Stomach (tissue), 9 donors: ENCODE results near the gene COA8. TPM values are rescaled to one million over a fixed set of nuclear protein-coding genes. Genes with fewer than 3 reads are reported as not detected.
A peak's percentile ranks its signal among the peaks of the same experiment; 100 is the strongest.

ENCODE experiments used
- DNase-seq, 2 donors: peaks; one replicate each; pipeline versions ENCODE4 v3.0.0 to v3.0.0-alpha.2; 2013 to 2019
- H3K27ac ChIP-seq, 5 donors: fragments of 200-600 bp in 4 of 5; sonication (generic) in 4 of 5; one replicate each; pipeline ENCODE4 v1.5.1; 2013 to 2019; ENCODE audit warnings: mild to moderate bottlenecking in 1 of 5, moderate library complexity in 1 of 5
- H3K27me3 ChIP-seq, 3 donors: fragments of 200-600 bp; sonication (generic); one replicate each; pipeline ENCODE4 v1.5.1; 2017 to 2019; ENCODE audit warnings: mixed run types in 1 of 3
- H3K36me3 ChIP-seq, 4 donors: fragments of 200-600 bp; sonication (generic); 1 replicate in 3 of 4; 2 replicates in 1 of 4; pipeline ENCODE4 v1.5.1; 2016 to 2019
- H3K4me1 ChIP-seq, 4 donors: fragments of 200-600 bp; sonication (generic); one replicate each; pipeline ENCODE4 v1.5.1; 2016 to 2019
- H3K4me3 ChIP-seq, 4 donors: fragments of 200-600 bp; sonication (generic) in 3 of 4; one replicate each; pipeline ENCODE4 v1.5.1; 2016 to 2019; ENCODE audit warnings: mild to moderate bottlenecking in 1 of 4
- H3K9me3 ChIP-seq, 4 donors: fragments of 200-600 bp; sonication (generic); one replicate each; pipeline ENCODE4 v1.5.1; 2016 to 2019
- CTCF ChIP-seq, 7 experiments: fragments of 450-650 bp in 4 of 7; fragments of 200-600 bp in 3 of 7; sonication (generic) in 3 of 7; IDR thresholded peaks; one replicate each; pipeline ENCODE4 v1.5.1; 2016 to 2019; ENCODE audit warnings: antibody characterized with exemption in 7 of 7, control low read depth in 2 of 7, mild to moderate bottlenecking in 1 of 7
- EP300 ChIP-seq: sonication (generic); formaldehyde crosslinking; IDR thresholded peaks from one replicate; pipeline ENCODE4 v1.6.1; 2017; ENCODE audit warnings: antibody characterized with exemption
- POLR2A ChIP-seq, 4 donors: fragments of 450-650 bp; IDR thresholded peaks; one replicate each; pipeline ENCODE4 v1.6.1; 2016; ENCODE audit warnings: antibody characterized with exemption in 4 of 4, control low read depth in 2 of 4, mild to moderate bottlenecking in 1 of 4, moderate library complexity in 1 of 4
- POLR2AphosphoS5 ChIP-seq, 3 donors: sonication (generic); formaldehyde crosslinking; IDR thresholded peaks; one replicate each; pipeline ENCODE4 v1.6.1; 2016; ENCODE audit warnings: antibody characterized with exemption in 3 of 3
- WGBS, 5 donors: extraction: QIAGEN DNeasy Blood & Tissue Kit in 3 of 5; methylation state at CpG; one replicate each; pipeline versions ENCODE4 v1.1.5 to v1.1.7; 2013 to 2018; 5-methylcytosine and 5-hydroxymethylcytosine counted together
- intact Hi-C: fragments of 100-400 bp; cut with DNase I; formaldehyde crosslinking; loops from one replicate; pipeline ENCODE4 v1.15.1; 2023; ENCODE audit warnings: low total_unique reads
- polyA plus RNA-seq, 3 donors: library from polyadenylated mRNA; stranded (reverse); fragments of 200-250 nt; gene quantifications; one replicate each; pipeline ENCODE4 v1.2.3, GENCODE V29; 2013
- total RNA-seq, 5 donors: library from RNA; depleted of rRNA; stranded (reverse); fragments of >200 nt; gene quantifications; one replicate each; pipeline versions ENCODE4 v1.1.0 to v1.2.3, GENCODE V29; 2014 to 2016
- donor health status: healthy with polysubstance abuse.
- donor health status: Bipolar disorder and iron deficiency.
- donor health status: healthy.

COA8 gene
- total and polyA plus RNA-seq, 8 donors = 6.4 to 96.5 (median 21.0) TPM

- no peaks in the 10 kb centered on the region for H3K27me3 ChIP-seq
- TF ChIP-seq POLR2AphosphoS5 (IDR thresholded peaks at IDR 0.05) (no peak), POLR2A (IDR thresholded peaks at IDR 0.05) (no peak), CTCF (IDR thresholded peaks at IDR 0.05) (no peak), EP300 (no peak)
- peaks cover 45 to 81% (median 64%) of the 10 kb centered on the region in 4 donors for H3K4me1 ChIP-seq
- no peak overlapping the region for H3K4me3 ChIP-seq
- peaks cover 5 to 62% (median 53%) of the 10 kb centered on the region in 4 donors for H3K36me3 ChIP-seq
- no peaks in the 10 kb centered on the region for H3K9me3 ChIP-seq
- intact Hi-C loops = no loop called here
- WGBS, 5 donors = 83 to 91% (median 86%) methylated on average over 21 to 32 of the region's 32 CpGs
- H3K27ac ChIP-seq = peak overlapping the region in 4 of 5 donors; percentile 73 to 83 (median 78)
- DNase-seq = no peak
These were observed 30.3 kb upstream of the COA8 start for GRCh38 chr14:103532216-103533136.

GRCh38 chr14:103533137-103533998 is 29.4 kb upstream of the COA8 start:
- TF ChIP-seq POLR2A (IDR thresholded peaks at IDR 0.05) (no peak), CTCF (IDR thresholded peaks at IDR 0.05) (no peak), POLR2AphosphoS5 (IDR thresholded peaks at IDR 0.05) (no peak), EP300 (no peak)
- Histone ChIP-seq H3K27me3 (no peaks in the 10 kb centered on the region), H3K9me3 (no peaks in the 10 kb centered on the region), H3K27ac (peak overlapping the region in 4 of 5 donors; percentile 73 to 83 (median 78)), H3K4me1 (peaks cover 40 to 81% (median 60%) of the 10 kb centered on the region in 4 donors), H3K4me3 (peak overlapping the region in 1 of 4 donors; percentile 13), H3K36me3 (peaks cover 5 to 62% (median 53%) of the 10 kb centered on the region in 4 donors)
- intact Hi-C loops = no loop called here
- WGBS, 5 donors = 66 to 81% (median 77%) methylated on average over 14 to 23 of the region's 23 CpGs
- DNase-seq = peak in 1 of 2 donors; percentile 70

- peak overlapping the region; percentile 41 to 83 (median 77) for H3K27ac ChIP-seq
- H3K27me3 ChIP-seq = no peaks in the 10 kb centered on the region
- H3K9me3 ChIP-seq = no peaks in the 10 kb centered on the region
- H3K4me3 ChIP-seq = no peak overlapping the region
- H3K4me1 ChIP-seq = peaks cover 44 to 84% (median 62%) of the 10 kb centered on the region in 4 donors
- WGBS, 5 donors = 83 to 88% (median 86%) methylated on average over 3 to 25 of the region's 25 CpGs
- intact Hi-C loops = no loop called here
- no peak for TF ChIP-seq POLR2A (IDR thresholded peaks at IDR 0.05)
- TF ChIP-seq POLR2AphosphoS5 (IDR thresholded peaks at IDR 0.05) = no peak
- TF ChIP-seq CTCF (IDR thresholded peaks at IDR 0.05) = no peak
- TF ChIP-seq EP300 = no peak
- peaks cover 5 to 62% (median 53%) of the 10 kb centered on the region in 4 donors for H3K36me3 ChIP-seq
- no peak for DNase-seq
These were observed 28.7 kb upstream of the COA8 start for GRCh38 chr14:103533999-103534575.
